Measurements from ENCODE around the gene SP100. TPM values are rescaled to one million over a fixed set of nuclear protein-coding genes. Genes with fewer than 3 reads are reported as not detected.

SP100 gene
- total and polyA plus RNA-seq, 2 donors (not counting 1 experiment from before 2014, with no cell fraction given): 106 to 120 TPM

GRCh38 chr2:230521386-230521785 is 105.4 kb downstream of the SP100 start:
- Histone ChIP-seq H3K27me3 (ENCODE audit: control insufficient read depth, insufficient read depth, low read length) (no peaks in the 10 kb centered on the region), H3K79me2 (ENCODE audit: control insufficient read depth, insufficient read depth, low read length) (no peaks in the 10 kb centered on the region), H3K4me1 (ENCODE audit: control insufficient read depth, extremely low read depth, insufficient read depth, low read length) (no peaks in the 10 kb centered on the region), H3K36me3 (ENCODE audit: control insufficient read depth, insufficient read depth, low read length) (no peaks in the 10 kb centered on the region), H3K9ac (ENCODE audit: insufficient read depth, low read length) (no peak overlapping the region), H2AFZ (ENCODE audit: low read length) (no peak overlapping the region), H3K4me2 (ENCODE audit: extremely low read depth, insufficient read depth, low read length) (no peak overlapping the region), H3K9me3 (ENCODE audit: control insufficient read depth, insufficient read depth, low read depth, low read length) (no peaks in the 10 kb centered on the region), H3K4me3 (replicated peaks in 1 of 4; ENCODE audit: control extremely low read depth in 1 of 4, insufficient read depth in 1 of 4, low read depth in 3 of 4, low read length in 4 of 4) (no peak overlapping the region), H3K27ac (ENCODE audit: insufficient read depth, low read length) (no peak overlapping the region), H4K20me1 (ENCODE audit: control insufficient read depth, extremely low read depth, insufficient read depth, low read length) (no peaks in the 10 kb centered on the region)
- TF ChIP-seq EZH2 (IDR thresholded peaks at IDR 0.05; ENCODE audit: low read length, missing control alignments): no peak
- TF ChIP-seq CTCF (conservative IDR thresholded peaks at IDR 0.05 in 1 of 2, IDR thresholded peaks at IDR 0.05 in 1 of 2; ENCODE audit: low read depth in 1 of 2, low read length in 2 of 2): no peak
- DNase-seq (ENCODE audit: low read depth in 2 of 2): no peak

GRCh38 chr2:230525682-230526081 is 109.7 kb downstream of the SP100 start:
- Histone ChIP-seq H3K36me3 (ENCODE audit: control insufficient read depth, insufficient read depth, low read length) (no peaks in the 10 kb centered on the region), H3K4me1 (ENCODE audit: control insufficient read depth, extremely low read depth, insufficient read depth, low read length) (no peaks in the 10 kb centered on the region), H3K4me3 (replicated peaks in 1 of 4; ENCODE audit: control extremely low read depth in 1 of 4, insufficient read depth in 1 of 4, low read depth in 3 of 4, low read length in 4 of 4) (no peak overlapping the region), H3K27ac (ENCODE audit: insufficient read depth, low read length) (no peak overlapping the region), H3K9me3 (ENCODE audit: control insufficient read depth, insufficient read depth, low read depth, low read length) (no peaks in the 10 kb centered on the region), H3K9ac (ENCODE audit: insufficient read depth, low read length) (no peak overlapping the region), H4K20me1 (ENCODE audit: control insufficient read depth, extremely low read depth, insufficient read depth, low read length) (no peaks in the 10 kb centered on the region), H3K4me2 (ENCODE audit: extremely low read depth, insufficient read depth, low read length) (no peak overlapping the region), H3K79me2 (ENCODE audit: control insufficient read depth, insufficient read depth, low read length) (no peaks in the 10 kb centered on the region), H3K27me3 (ENCODE audit: control insufficient read depth, insufficient read depth, low read length) (no peaks in the 10 kb centered on the region), H2AFZ (ENCODE audit: low read length) (no peak overlapping the region)
- TF ChIP-seq EZH2 (IDR thresholded peaks at IDR 0.05; ENCODE audit: low read length, missing control alignments) (no peak), CTCF (conservative IDR thresholded peaks at IDR 0.05 in 1 of 2, IDR thresholded peaks at IDR 0.05 in 1 of 2; ENCODE audit: low read depth in 1 of 2, low read length in 2 of 2) (no peak)
- no peak for DNase-seq (ENCODE audit: low read depth in 2 of 2)

GRCh38 chr2:230537531-230537976 is 121.6 kb downstream of the SP100 start:
- H4K20me1 ChIP-seq (ENCODE audit: control insufficient read depth, extremely low read depth, insufficient read depth, low read length): no peaks in the 10 kb centered on the region
- no peak overlapping the region for H3K9ac ChIP-seq (ENCODE audit: insufficient read depth, low read length)
- no peaks in the 10 kb centered on the region for H3K79me2 ChIP-seq (ENCODE audit: control insufficient read depth, insufficient read depth, low read length)
- DNase-seq (ENCODE audit: low read depth in 2 of 2): no peak
- H3K4me2 ChIP-seq (ENCODE audit: extremely low read depth, insufficient read depth, low read length): no peak overlapping the region
- no peak for TF ChIP-seq EZH2 (IDR thresholded peaks at IDR 0.05; ENCODE audit: low read length, missing control alignments)
- no peak for TF ChIP-seq CTCF (conservative IDR thresholded peaks at IDR 0.05 in 1 of 2, IDR thresholded peaks at IDR 0.05 in 1 of 2; ENCODE audit: low read depth in 1 of 2, low read length in 2 of 2)
- H3K36me3 ChIP-seq (ENCODE audit: control insufficient read depth, insufficient read depth, low read length): no peaks in the 10 kb centered on the region
- H3K27me3 ChIP-seq (ENCODE audit: control insufficient read depth, insufficient read depth, low read length): no peaks in the 10 kb centered on the region
- H2AFZ ChIP-seq (ENCODE audit: low read length): no peak overlapping the region
- H3K4me1 ChIP-seq (ENCODE audit: control insufficient read depth, extremely low read depth, insufficient read depth, low read length): no peaks in the 10 kb centered on the region
- H3K27ac ChIP-seq (ENCODE audit: insufficient read depth, low read length): no peak overlapping the region
- H3K9me3 ChIP-seq (ENCODE audit: control insufficient read depth, insufficient read depth, low read depth, low read length): no peaks in the 10 kb centered on the region
- H3K4me3 ChIP-seq (replicated peaks in 1 of 4; ENCODE audit: control extremely low read depth in 1 of 4, insufficient read depth in 1 of 4, low read depth in 3 of 4, low read length in 4 of 4): no peak overlapping the region
